Body of pancreas (tissue), 4 donors: ENCODE results near the gene CTXN1. TPM values are rescaled to one million over a fixed set of nuclear protein-coding genes. Genes with fewer than 3 reads are reported as not detected.
"Not testable (repeated sequence)": the region's sequence is repeated elsewhere in the genome, so short reads cannot be mapped to it uniquely, and the experiment has no call there.

ENCODE experiments used
- ATAC-seq: fragments of 150-250 bp; one replicate; pipeline ENCODE4 v1.9.1; 2016
- DNase-seq, 4 donors: peaks; one replicate each; pipeline ENCODE4 v3.0.0-alpha.2; 2019
- H3K27ac ChIP-seq, 4 donors: fragments of 200-600 bp; sonication (generic); 1 replicate in 3 of 4; 2 replicates in 1 of 4; pipeline versions ENCODE4 v1.5.1 to v1.6.1; 2016 to 2019; ENCODE audit warnings: mild to moderate bottlenecking in 1 of 4, mixed read lengths in 1 of 4, moderate library complexity in 1 of 4
- H3K27me3 ChIP-seq, 2 donors: fragments of 200-600 bp; sonication (generic); one replicate each; pipeline ENCODE4 v1.6.0; 2016; ENCODE audit warnings: mild to moderate bottlenecking in 1 of 2
- H3K36me3 ChIP-seq, 2 donors: fragments of 200-600 bp; sonication (generic); replicated peaks in 1 of 2; 2 replicates each; pipeline ENCODE4 v1.5.1; 2016; ENCODE audit warnings: low read depth in 2 of 2; ENCODE audit not compliant: insufficient read depth in 1 of 2
- H3K4me1 ChIP-seq: fragments of 200-600 bp; sonication (generic); one replicate; pipeline ENCODE4 v1.6.0; 2016
- H3K4me3 ChIP-seq, 2 donors: fragments of 200-600 bp; sonication (generic); 1 replicate in 1 of 2; 2 replicates in 1 of 2; pipeline ENCODE4 v1.5.1; 2016 to 2019
- H3K9me3 ChIP-seq, 3 donors: fragments of 200-600 bp; sonication (generic); 1 replicate in 2 of 3; 2 replicates in 1 of 3; pipeline ENCODE4 v1.5.1; 2016
- POLR2A ChIP-seq, 3 donors: fragments of 450-650 bp; IDR thresholded peaks; one replicate each; pipeline ENCODE4 v1.6.1; 2016; ENCODE audit warnings: antibody characterized with exemption in 3 of 3, mild to moderate bottlenecking in 2 of 3
- WGBS, 2 donors: methylation state at CpG; one replicate each; pipeline ENCODE4 v1.1.5; 2017; 5-methylcytosine and 5-hydroxymethylcytosine counted together
- intact Hi-C: fragments of 100-400 bp; cut with DNase I; formaldehyde crosslinking; loops from one replicate; pipeline ENCODE4 v1.15.1; 2023
- total RNA-seq, 2 donors: library from RNA; depleted of rRNA; stranded (reverse); fragments of >200 nt; gene quantifications; one replicate each; pipeline ENCODE4 v1.1.0, GENCODE V29; 2016
- TF ChIP-seq, protein P1 (sequence below), 7 experiments: fragments of 450-650 bp in 4 of 7; fragments of 200-600 bp in 3 of 7; sonication (generic) in 3 of 7; IDR thresholded peaks; one replicate each; pipeline ENCODE4 v1.5.1; 2016 to 2019; ENCODE audit warnings: antibody characterized with exemption in 7 of 7

CTXN1 gene
- total RNA-seq, 2 donors from 2014 or later: 5.7 to 10.2 TPM

DNA sequence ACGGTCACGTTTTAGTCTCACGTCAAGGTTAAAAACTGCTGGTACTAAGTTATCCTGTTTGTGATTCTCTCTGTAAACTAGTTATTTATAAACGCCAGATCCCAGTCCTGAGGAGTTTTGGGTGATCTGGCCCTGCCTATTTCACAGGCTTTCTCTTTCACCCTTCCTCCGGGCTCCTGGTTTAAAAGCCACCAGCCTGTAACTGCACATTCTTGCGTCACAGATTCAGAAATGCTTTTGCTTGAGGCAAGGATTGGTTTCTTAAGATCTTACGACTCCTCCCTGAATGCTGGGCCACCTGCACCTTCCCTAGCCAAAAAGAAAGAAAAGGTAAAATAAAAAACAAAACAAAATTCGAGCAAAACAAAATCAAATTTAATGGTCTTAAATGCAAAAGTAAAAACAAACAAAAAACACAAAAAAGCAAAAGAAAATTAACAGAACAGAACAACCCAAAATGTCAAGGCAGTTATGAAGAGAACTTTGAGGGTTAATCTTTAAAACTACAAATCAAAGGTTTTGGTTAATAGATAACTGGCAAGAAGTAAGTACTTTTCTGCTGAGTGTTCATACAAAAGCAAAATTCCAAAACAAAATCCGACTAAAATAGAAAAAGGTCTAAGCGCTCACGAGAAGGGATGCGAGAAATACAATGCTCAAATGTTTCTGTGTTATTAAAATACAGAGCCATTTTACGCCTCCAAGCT is 36.1 kb upstream of the CTXN1 start:
- no peak overlapping the region for H3K4me3 ChIP-seq
- no peaks in the 10 kb centered on the region for H3K4me1 ChIP-seq
- 52 to 68% methylated on average over 13 of the region's 13 CpGs for WGBS, 2 donors
- no peak for ATAC-seq
- TF ChIP-seq, protein P1, sequence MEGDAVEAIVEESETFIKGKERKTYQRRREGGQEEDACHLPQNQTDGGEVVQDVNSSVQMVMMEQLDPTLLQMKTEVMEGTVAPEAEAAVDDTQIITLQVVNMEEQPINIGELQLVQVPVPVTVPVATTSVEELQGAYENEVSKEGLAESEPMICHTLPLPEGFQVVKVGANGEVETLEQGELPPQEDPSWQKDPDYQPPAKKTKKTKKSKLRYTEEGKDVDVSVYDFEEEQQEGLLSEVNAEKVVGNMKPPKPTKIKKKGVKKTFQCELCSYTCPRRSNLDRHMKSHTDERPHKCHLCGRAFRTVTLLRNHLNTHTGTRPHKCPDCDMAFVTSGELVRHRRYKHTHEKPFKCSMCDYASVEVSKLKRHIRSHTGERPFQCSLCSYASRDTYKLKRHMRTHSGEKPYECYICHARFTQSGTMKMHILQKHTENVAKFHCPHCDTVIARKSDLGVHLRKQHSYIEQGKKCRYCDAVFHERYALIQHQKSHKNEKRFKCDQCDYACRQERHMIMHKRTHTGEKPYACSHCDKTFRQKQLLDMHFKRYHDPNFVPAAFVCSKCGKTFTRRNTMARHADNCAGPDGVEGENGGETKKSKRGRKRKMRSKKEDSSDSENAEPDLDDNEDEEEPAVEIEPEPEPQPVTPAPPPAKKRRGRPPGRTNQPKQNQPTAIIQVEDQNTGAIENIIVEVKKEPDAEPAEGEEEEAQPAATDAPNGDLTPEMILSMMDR (IDR thresholded peaks at IDR 0.05): no peak
- TF ChIP-seq POLR2A (IDR thresholded peaks at IDR 0.05): no peak
- peaks cover 7 to 9% of the 10 kb centered on the region in 2 donors for H3K36me3 ChIP-seq
- no peak for DNase-seq
- H3K9me3 ChIP-seq: no peaks in the 10 kb centered on the region
- H3K27ac ChIP-seq: peak overlapping the region in 1 of 4 donors; percentile 16
- no peaks in the 10 kb centered on the region for H3K27me3 ChIP-seq
- intact Hi-C loops: loop anchor here (10.0 kb wide), 1 partner anchor 173 kb away; no protein-coding TSS in a partner anchor

DNA sequence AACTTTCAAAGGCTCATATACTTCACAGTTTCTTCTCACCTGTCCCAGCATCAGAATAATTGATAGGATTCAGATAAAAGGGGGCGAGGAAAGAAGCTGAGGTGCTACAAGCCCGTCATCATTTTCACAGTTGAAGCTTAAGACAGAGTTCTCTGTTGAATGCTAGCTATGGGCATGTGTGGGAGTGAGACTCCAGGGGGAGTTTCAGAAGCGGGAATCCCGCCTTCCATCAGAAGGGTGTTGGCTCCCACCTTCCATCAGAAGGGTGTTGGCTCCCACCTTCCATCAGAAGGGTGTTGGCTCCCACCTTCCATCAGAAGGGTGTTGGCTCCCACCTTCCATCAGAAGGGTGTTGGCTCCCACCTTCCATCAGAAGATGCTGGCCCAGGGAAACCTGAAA is 35.1 kb upstream of the CTXN1 start:
- ATAC-seq: not testable (repeated sequence)
- WGBS, 2 donors: 95 to 97% methylated on average over 4 of the region's 4 CpGs
- intact Hi-C loops: loop anchor here (10.0 kb wide), 1 partner anchor 174 kb away; no protein-coding TSS in a partner anchor

DNA sequence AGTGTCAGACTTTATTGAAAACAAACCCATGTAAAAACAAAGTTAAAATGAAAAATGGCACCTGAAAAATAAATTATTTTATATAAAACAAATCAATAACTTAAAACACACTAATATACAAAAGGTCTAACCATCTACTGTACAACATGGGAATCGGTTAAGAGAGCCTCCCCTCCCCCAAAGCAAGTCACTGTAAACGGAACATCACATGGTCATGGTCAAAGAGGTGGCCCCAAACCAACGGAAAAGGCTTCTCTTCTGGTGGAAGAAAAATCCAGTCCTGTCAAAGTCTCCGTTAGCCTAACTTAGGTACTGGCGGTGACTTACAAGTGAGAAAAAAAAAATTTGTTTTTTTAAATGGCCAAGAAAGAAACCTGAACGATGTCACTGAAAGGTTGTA is 33.3 kb upstream of the CTXN1 start:
- DNase-seq: no peak
- no peak overlapping the region for H3K4me3 ChIP-seq
- no peaks in the 10 kb centered on the region for H3K27me3 ChIP-seq
- H3K36me3 ChIP-seq: peaks cover 0 to 2% of the 10 kb centered on the region in 2 donors
- TF ChIP-seq POLR2A (IDR thresholded peaks at IDR 0.05): no peak
- no peak for ATAC-seq
- no peak overlapping the region for H3K27ac ChIP-seq
- H3K4me1 ChIP-seq: no peaks in the 10 kb centered on the region
- 64 to 76% methylated on average over 6 of the region's 6 CpGs for WGBS, 2 donors
- no peaks in the 10 kb centered on the region for H3K9me3 ChIP-seq
- intact Hi-C loops: no loop called here

More for the DNA sequence above, 35.1 kb upstream of the CTXN1 start:
- not testable (repeated sequence) for H3K27me3 ChIP-seq, H3K9me3 ChIP-seq, H3K36me3 ChIP-seq, H3K4me3 ChIP-seq, H3K4me1 ChIP-seq, H3K27ac ChIP-seq, DNase-seq

DNA sequence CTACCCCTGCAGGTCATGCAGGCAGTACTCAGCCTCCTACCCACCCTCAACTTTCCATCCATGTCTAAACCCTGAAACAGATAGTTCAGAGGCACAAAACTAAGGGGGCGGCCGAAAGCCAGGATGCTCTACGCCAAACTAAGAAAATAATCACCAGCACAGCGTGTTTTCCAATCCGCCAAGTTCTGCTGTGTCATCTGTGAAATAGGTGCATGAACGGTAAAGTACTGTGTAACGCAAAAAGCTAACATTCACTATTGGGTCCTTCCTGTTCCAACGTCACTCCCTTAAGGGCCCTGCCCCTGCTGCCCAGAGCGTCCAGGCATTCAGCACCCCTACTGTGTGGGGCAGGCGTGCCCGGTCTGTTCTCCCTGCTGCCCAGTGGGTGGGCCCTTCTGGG is 29.8 kb upstream of the CTXN1 start:
- DNase-seq: no peak
- 78 to 86% methylated on average over 10 to 11 of the region's 11 CpGs for WGBS, 2 donors
- no peak for ATAC-seq
- Histone ChIP-seq H3K27me3 (no peaks in the 10 kb centered on the region), H3K4me1 (no peaks in the 10 kb centered on the region), H3K9me3 (no peaks in the 10 kb centered on the region), H3K27ac (no peak overlapping the region), H3K4me3 (no peak overlapping the region), H3K36me3 (no peaks in the 10 kb centered on the region)
- TF ChIP-seq, protein P1 (IDR thresholded peaks at IDR 0.05): no peak
- TF ChIP-seq POLR2A (IDR thresholded peaks at IDR 0.05): no peak
- intact Hi-C loops: no loop called here

DNA sequence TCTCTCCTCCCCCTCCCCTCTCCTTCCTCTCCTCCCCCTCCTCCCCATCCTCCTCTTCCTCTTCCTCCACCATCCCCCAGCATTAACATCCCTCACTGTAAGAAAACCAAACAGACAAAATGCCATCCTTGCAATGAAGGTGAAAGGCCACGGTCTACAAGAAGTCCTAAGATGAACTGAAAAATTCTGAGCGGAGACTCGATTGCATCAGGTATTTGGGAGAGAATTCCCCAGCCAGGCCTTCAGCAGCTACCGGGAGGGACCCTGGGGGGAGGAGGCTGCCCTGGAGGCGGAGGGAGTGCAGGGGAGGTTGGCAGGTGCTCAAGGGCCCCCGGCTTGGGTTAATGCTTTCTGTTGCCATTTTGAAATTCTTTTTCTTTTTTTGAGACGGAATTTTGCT is 27.6 kb upstream of the CTXN1 start:
- ATAC-seq: no peak
- TF ChIP-seq, protein P1 (IDR thresholded peaks at IDR 0.05): no peak
- TF ChIP-seq POLR2A (IDR thresholded peaks at IDR 0.05): no peak

DNA sequence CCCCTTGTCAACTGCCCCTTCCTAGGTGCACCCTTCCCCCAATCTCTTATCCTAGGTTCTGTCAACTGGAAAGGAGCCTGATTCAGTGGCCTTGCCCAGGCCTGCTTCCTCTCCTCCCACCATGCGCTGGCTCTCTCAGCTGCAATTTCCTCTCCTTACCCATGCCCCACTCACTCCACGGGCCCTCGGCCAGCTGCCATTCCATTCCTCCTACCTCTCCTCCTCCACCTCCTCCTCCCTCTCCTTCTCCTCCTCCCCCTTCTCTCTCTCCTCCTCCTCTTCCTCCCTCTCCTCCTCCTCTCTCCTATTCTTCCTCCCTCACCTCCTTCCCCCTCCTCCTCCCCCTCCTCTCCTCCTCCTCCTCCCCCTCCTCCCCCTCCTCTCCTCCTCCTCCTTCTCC is 27.1 kb upstream of the CTXN1 start:
- no peak for DNase-seq

More for the DNA sequence above, 27.6 kb upstream of the CTXN1 start:
- no peaks in the 10 kb centered on the region for H3K27me3 ChIP-seq
- intact Hi-C loops: no loop called here
- H3K36me3 ChIP-seq: no peaks in the 10 kb centered on the region
- 73 to 83% methylated on average over 7 of the region's 7 CpGs for WGBS, 2 donors
- H3K27ac ChIP-seq: no peak overlapping the region
- H3K9me3 ChIP-seq: no peaks in the 10 kb centered on the region
- no peaks in the 10 kb centered on the region for H3K4me1 ChIP-seq
- no peak for DNase-seq
- no peak overlapping the region for H3K4me3 ChIP-seq

More for the DNA sequence above, 27.1 kb upstream of the CTXN1 start:
- TF ChIP-seq POLR2A (IDR thresholded peaks at IDR 0.05): no peak
- TF ChIP-seq, protein P1 (IDR thresholded peaks at IDR 0.05): no peak
- no peak overlapping the region for H3K4me3 ChIP-seq
- intact Hi-C loops: no loop called here
- H3K27me3 ChIP-seq: no peaks in the 10 kb centered on the region
- H3K36me3 ChIP-seq: no peaks in the 10 kb centered on the region
- 35 to 45% methylated on average over 3 of the region's 3 CpGs for WGBS, 2 donors
- no peaks in the 10 kb centered on the region for H3K9me3 ChIP-seq
- no peaks in the 10 kb centered on the region for H3K4me1 ChIP-seq
- ATAC-seq: no peak
- no peak overlapping the region for H3K27ac ChIP-seq
